NCI-H2171 treated with DMSO at 0.1 percent for 48 hours (cell line): Measurements from ENCODE around the gene TMEM174.
"Not testable (repeated sequence)": the region's sequence is repeated elsewhere in the genome, so short reads cannot be mapped to it uniquely, and the experiment has no call there.

ENCODE experiments used
- DNase-seq: peaks from one replicate; lab custom pipeline; 2025; lab: John Stamatoyannopoulos, UW

The TMEM174 gene

GRCh38 chr5:73193592-73193991 lies 20.6 kb downstream of the TMEM174 start:
- DNase-seq, result no peak

- DNase-seq, result no peak
Observed at GRCh38 chr5:73196201-73196600, 23.2 kb downstream of the TMEM174 start.

DNA sequence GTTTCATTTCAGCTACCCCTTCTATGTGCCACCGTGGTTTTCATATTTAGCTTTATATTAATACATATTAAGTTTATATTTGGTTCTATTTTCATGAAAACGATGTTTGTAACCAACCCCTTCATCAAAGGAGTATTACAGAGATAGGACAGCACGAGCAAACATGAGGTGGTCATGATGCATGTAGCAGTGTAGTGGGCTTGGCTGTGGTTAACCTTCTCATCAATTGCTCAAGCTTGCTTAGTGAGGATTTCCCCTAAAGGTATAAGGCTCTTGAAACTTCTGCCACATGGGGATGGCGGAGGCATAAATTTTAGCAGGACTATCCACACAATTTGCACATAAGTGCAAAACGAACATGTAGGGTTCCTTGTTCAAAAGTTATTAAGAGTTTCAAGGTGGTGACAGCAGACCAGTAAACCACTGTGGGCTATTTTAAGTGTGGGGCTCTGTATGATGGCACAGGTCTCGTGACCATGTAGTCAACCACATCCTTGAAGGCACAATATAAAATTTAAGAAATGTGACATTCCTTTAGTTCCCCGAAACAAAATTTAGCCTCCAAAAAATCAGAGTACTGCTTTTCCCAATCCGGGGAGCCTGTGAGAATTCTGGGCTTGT lies 24.8 kb downstream of the TMEM174 start:
- DNase-seq, result no peak

DNA sequence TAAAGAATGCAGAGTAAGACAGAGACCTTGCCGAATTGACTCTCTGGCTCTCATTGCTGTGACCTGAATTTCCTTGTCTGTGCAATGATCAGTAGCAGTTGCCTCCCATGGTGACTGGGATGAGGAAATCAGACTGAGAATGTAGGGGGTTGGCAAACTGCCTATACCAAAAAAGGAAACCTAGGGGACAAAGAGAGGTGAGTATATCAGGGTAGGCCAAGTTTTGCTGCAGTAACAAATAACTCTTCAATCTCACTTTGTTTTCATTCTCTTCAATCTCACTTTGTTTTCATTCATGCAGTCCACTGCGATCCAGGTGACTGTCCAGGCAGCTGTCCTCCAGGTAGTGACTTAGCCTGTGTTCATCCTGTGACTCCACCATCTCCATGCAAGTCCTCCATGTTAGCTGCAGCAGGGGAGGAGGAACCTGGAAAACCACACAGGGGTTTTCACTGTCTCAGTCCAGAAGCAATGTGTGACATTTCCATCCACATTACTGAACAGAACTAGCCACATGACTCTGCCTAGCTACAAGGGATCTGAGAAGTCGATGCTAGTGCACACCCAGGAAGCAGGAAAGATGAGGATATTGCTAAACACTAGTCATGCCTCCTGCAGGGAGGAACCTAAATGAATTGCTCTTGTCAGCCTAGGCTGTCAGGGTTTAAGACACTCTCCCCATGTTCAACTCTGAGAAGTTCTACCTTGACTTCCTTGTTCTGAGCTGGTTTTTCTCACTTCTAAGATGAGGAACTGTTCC lies 26.0 kb downstream of the TMEM174 start:
- no peak for DNase-seq

DNA sequence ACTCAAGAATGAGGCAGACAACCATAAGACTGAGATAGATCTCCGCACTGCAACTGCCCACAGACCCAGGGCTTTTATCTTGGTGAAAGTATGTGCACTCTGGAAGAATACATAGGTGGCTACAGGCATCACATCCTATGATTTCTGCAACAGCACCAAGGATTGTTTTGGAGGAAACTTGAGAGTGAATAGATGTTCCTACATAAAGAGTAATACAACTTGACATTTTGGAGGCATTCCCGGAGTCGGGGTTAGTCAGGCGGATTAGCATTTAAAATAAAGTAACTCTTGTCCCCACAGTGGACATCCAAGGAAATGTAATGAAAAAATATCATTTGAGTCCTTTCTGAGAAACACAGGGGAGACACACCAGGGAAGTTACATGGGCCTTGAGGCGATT lies 26.7 kb downstream of the TMEM174 start:
- no peak for DNase-seq

- no peak for DNase-seq
Observed at GRCh38 chr5:73201547-73202513, 28.8 kb downstream of the TMEM174 start.

DNA sequence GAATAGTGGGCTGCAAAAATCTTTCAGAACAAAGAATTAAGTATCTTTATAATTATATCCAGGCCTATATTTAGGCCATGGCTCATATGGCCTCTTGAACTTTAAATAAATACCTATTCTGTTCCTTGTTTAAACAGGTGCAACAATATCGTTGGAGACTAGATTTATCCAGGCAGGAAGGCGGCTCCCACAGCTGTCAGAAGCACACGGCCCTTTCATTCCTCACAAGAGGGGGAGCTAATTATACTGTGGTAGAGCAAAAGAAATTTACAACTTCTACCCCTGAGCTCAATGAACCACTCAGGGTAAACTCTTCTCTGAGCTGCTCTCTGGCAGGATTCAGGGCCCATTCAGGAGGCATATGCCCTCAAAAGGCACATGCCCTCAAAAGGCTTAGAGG lies 31.3 kb downstream of the TMEM174 start:
- DNase-seq, result no peak

DNA sequence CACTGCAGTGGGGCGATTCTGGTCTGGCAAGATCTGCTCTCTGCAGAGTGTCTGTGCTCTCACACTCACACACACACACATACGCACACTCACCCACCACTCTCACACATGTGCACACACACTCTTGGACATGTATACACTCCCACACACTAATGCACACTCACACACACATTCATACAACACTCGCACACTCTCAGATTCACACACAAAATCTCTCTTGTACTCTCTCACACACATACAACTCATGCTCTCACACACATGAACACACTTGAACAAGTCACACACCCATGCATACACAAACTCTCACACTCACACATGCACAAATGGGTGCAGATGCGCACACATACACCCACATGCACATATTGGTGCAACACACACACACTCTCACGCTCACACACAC lies 31.7 kb downstream of the TMEM174 start:
- DNase-seq, result no peak

DNA sequence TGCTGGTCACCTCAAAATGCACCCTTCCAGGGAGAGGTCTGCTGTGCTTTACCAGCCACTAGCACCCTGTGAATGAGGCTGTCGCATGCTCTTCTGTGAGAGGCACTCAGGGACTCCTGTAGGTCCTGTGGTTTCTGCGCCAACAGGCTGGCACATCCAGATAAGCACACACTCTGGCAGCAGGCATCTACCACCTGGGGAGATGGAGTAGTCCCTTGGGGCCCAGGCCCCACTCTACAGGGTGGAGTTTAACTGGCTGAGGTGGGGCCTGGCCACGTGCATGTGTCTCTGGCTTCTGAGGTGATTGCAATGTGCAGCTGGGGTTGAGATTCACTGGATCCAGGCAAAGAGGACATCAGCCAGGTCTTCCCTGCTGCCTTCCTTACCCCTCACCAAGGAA lies 32.3 kb downstream of the TMEM174 start:
- peak; percentile 14 for DNase-seq

DNA sequence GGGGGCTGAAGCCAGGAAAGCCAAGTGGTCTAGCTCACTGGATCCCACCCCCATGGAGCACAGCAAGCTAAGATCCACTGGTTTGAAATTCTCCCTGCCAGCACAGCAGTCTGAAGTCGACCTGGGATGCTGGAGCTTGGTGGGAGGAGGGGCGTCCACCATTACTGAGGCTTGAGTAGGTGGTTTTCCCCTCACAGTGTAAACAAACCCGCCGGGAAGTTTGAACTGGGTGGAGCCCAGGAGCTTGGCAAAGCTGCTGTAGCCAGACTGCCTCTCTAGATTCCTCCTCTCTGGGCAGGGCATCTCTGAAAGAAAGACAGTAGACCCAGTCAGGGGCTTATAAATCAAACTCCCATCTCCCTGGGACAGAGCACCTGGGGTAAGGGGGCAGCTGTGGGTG lies 34.2 kb downstream of the TMEM174 start:
- not testable (repeated sequence) for DNase-seq

- DNase-seq, result not testable (repeated sequence)
Observed at GRCh38 chr5:73209075-73209474, 36.1 kb downstream of the TMEM174 start.

DNA sequence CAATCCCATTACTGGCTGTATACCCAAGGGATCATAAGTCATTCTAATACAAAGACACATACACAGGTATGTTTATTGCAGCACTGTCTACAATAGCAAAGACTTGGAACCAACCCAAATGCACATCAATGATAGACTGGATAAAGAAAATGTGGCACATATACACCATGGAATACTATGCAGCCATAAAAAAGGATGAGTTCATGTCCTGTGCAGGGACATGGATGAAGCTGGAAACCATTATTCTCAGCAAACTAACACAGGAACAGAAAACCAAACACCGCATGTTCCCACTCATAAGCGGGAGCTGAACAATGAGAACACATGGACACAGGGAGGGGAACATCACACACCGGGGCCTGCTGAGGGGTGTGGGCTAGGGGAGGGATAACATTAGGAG lies 39.7 kb downstream of the TMEM174 start:
- DNase-seq, result not testable (repeated sequence)

DNA sequence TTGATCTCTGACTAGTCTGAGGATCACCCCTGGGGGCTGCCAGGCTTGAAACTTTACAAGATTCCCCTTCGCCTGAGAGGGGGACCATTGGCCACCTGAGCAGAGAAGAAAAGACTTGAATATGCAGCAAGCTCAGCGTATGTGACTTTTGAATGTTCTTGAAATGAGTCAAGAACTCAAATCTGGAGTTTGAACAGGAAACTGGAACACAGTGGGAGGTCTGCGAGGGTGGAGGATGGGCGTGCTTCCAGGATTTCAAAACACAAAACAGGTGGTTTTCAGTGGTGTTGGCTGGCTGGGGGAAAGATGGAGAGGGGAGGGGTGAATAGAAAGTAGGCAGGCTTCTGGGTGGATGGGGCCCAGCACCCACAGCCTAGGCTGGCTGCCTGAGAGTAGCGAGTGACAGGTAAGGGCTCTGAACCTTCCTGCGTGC lies 40.6 kb downstream of the TMEM174 start:
- no peak for DNase-seq

DNA sequence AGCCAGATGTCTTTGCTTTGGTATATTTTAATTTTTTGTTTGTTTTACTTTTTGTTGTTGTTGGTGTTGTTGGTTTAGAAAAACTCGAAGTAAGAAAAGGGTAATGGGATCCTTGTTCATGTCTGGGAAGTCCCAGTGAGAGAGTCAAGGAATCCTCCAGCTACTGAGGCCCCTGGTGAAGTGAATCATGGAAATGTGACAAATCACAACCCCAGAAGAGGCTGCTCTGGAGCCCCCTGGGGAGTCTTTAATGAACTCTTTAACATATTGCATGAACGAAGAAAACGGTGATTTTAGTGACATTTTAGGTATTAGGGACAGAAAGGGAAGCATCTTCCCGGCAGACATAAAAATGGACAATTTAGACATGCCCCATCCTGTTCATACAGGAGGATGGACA lies 41.3 kb downstream of the TMEM174 start:
- DNase-seq, result no peak

GRCh38 chr5:73214996-73215395 lies 42.0 kb downstream of the TMEM174 start:
- no peak for DNase-seq

DNA sequence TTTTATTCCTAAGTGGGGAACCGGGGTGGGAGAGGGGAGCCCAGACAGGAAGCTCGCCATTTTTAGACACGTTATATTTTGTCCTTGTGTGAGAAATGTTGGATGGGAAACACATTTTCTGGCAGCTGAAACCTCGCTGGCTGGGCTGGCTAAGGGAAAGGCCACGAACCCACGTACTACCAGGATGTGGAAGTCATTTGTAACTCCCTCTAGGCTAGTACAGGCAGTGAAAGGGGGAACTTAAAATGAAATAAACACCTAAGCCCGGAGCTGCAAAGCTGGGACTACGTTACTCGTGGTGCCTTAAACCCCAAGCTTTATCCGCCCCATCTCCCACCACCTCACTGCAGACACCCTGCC lies 42.5 kb downstream of the TMEM174 start:
- DNase-seq, result no peak

DNA sequence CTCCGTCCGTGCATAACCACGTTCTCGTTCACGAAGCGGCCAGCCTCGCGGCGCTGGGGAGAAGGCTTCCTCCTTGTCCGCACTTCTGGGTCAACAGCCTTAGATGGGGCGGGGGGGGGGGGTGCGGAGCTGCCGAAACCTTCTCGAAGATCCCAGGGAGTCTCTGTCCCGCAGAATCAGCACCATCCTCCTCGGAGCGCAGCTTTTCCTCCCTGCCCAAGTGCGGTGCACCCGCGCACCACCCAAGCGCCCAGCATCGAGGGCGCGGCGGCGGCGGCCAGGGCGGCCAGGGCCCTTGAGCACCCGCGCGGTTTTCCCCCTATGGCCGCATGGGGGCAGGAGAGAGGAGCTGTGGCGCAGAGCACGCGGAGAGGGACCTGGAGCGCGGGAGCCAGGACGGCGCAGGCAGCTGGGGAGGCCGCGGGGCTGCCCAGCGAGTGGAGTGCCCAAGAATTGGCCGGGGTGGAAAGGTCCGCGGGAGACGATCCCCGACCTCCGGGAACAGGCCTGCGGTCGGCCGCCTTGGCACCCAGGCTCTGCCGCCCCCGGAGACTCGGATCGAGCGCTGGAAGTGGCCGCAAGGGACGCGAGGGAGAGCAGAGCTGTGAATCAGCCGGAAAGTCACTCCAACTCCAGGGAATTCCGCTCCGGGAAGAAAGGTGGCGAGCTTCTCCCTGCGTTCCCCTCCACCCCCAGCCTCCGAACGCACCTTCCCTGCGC lies 43.1 kb downstream of the TMEM174 start:
- DNase-seq, result peak; percentile 78

DNA sequence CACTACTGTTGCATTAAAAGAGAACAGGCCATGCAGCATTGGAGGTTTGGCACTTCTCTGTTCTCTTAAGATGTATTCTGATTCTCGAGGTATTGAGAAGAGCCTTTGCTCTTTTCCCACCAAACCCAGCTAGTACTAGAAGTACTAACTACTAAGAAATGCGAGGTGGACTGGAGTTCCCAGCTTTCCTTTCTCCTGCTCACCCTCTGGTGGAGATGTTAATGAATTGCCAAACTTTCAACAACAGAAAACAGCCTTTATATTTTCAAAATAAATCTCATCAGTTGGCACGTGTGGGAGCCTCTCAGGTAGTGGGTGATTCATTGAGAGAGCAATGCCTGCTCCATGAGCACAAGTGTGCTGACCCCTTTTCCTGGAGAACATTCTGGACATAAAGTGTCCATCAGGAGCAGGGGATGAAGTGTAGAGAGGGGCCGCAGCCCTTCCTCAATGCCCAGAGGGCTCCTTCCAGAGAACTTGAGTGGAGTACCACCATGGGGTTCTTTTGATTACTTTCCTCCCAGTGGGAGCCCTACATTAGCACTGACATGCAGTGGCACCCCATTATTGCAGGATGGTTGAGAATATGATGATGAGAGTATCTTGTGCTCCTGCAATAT lies 45.7 kb downstream of the TMEM174 start:
- DNase-seq, result peak; percentile 4

DNA sequence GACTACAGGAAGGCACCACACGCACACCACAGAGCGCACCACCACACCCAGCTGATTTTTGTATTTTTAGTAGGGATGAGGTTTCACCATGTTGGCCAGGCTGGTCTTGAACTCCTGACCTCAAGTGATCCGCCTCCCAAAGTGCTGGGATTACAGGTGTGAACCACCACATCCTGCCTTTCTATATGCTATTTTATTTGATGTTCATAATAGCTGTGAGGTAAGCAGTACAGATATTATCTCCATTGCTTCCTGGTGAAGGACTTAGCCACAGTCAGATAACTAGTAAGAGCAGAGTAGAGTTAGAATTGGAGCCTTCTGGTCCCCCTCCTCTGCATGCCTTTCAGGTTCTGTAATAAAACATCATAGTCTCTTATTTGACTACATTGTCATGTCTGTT lies 46.3 kb downstream of the TMEM174 start:
- DNase-seq, result not testable (repeated sequence)

DNA sequence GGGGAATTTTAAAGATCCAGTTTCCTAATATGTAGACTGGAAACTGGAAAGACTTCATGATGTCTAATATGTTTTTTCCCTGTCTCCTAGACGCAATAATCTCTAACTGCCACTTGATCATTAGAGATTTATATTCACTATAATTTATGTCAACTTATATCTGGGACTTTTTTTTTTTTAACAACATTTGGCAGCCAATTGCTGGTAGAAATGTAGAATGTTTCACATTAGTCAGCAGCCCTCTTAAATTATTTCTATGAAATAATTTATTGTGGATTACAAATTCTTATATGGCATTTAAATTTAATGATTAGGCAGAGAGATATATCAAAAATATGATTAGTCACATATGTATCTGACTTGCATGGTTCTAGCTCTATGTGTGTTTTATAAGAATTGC lies 48.2 kb downstream of the TMEM174 start:
- no peak for DNase-seq

DNA sequence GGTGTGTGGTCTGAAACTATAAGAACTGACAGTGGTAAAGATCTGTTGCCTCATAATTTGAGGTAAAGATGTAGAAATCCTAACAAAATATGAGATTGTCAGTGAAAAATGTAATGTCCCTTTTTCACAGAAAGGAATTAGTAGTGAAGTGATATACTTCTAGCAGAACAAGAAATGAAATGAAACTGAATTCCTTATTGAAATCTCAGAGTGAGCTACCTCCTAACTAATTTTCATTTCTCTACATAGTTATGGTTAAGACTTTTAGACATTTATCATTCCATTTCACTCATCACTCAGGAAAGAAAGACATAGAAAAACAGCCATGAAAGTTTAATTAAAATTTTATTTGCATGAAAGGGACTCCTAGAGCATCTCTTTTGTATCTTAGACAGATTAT lies 48.7 kb downstream of the TMEM174 start:
- no peak for DNase-seq

- no peak for DNase-seq
Observed at GRCh38 chr5:73222173-73222572, 49.2 kb downstream of the TMEM174 start.
